ENCODE measurements around the gene FAM186B. TPM values are rescaled to one million over a fixed set of nuclear protein-coding genes. Genes with fewer than 3 reads are reported as not detected.

FAM186B gene
- total RNA-seq, 4 donors from 2014 or later: 0.35 to 1.0 TPM; not detected in 2

DNA sequence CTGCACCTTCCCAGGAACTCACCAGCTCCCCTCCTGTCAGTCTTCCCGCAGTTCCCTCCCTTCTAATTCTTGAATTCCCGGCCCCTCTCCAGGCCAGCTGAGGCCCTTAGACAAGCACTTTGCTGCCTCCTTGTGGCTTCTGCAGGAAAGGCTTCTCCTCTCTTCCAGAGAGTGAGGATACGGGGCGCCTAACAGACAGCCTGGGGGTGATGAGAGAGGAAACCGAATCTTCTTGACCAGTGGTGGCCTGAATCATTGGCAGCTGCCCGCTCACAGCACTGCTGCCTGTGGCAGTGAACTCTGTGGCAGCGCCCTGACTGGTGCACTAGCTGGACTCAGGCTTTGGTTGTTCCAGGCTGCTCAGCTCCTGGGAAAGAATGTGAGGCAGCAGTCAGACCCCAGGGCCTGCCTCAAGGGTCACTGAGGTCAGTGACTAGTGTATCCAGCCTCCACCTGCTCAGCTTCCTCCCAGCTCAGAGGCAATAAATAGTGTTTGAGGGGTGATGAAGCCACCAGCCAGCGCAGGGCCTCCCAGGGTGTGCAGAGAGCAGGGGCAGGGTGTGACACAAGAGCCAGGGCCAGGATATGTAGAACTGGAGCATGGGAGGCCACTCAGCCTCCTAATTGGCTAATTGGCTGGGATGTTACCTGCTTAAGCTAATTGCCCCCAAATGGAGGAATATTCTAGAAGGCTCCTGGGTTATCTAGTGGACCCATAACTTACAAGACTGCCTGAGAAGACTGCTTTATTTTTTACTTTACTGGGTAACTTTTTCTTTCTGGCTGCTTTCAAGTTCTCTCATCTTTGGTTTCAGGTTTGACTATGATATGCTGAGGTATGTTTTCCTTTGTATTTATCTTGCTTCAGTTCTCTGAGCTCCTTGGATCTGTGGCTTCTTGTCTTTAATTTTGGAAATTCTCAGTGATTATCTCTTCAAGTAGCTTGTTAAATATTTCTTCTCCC lies 24.6 kb downstream of the FAM186B start:
- H3K27me3 ChIP-seq: no peaks in the 10 kb centered on the region
- H3K4me3 ChIP-seq: no peak overlapping the region
- peaks cover 0 to 5% (median 0%) of the 10 kb centered on the region in 4 donors for H3K4me1 ChIP-seq
- DNase-seq: peak; percentile 56 to 88 (median 57)
- H3K27ac ChIP-seq: no peak overlapping the region
- no peaks in the 10 kb centered on the region for H3K9me3 ChIP-seq
- TF ChIP-seq POLR2A (IDR thresholded peaks at IDR 0.05): no peak
- TF ChIP-seq, protein P1, sequence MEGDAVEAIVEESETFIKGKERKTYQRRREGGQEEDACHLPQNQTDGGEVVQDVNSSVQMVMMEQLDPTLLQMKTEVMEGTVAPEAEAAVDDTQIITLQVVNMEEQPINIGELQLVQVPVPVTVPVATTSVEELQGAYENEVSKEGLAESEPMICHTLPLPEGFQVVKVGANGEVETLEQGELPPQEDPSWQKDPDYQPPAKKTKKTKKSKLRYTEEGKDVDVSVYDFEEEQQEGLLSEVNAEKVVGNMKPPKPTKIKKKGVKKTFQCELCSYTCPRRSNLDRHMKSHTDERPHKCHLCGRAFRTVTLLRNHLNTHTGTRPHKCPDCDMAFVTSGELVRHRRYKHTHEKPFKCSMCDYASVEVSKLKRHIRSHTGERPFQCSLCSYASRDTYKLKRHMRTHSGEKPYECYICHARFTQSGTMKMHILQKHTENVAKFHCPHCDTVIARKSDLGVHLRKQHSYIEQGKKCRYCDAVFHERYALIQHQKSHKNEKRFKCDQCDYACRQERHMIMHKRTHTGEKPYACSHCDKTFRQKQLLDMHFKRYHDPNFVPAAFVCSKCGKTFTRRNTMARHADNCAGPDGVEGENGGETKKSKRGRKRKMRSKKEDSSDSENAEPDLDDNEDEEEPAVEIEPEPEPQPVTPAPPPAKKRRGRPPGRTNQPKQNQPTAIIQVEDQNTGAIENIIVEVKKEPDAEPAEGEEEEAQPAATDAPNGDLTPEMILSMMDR (IDR thresholded peaks at IDR 0.05): peak; percentile 27 to 73 (median 68)
- H3K36me3 ChIP-seq: no peaks in the 10 kb centered on the region

DNA sequence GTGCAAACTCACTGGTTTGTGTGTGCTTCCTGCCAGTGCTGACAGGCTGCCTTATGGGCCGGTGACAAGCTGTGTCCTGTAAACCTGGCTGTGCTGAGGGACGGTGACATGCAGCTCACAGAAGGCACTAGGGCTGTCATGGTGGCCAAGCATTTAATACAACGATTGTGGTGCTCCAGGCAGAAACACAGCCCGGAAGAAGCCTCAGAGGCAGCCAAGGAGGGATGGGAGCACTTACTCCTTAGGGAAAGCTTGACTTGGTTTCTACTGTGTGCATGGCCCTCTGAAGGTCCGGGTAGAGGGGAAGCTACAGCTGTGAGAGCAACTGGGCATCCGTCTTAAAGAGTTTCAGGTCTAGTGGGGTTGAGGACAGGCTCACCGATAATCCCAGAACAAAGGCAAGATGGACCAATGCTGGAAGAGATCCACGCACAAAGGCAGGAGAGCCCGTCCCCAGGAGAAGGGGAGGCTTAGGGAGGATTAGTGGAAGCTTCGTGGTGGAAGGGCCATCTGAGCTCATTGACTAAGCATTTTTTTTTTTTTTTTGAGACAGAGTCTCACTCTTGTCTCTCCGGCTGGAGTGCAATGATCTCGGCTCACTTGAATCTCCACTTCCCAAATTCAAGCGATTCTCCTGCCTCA lies 26.8 kb downstream of the FAM186B start:
- no peak for DNase-seq
- no peak overlapping the region for H3K27ac ChIP-seq
- TF ChIP-seq, protein P1 (IDR thresholded peaks at IDR 0.05): no peak
- TF ChIP-seq POLR2A (IDR thresholded peaks at IDR 0.05): no peak
- H3K9me3 ChIP-seq: no peaks in the 10 kb centered on the region
- no peak overlapping the region for H3K4me3 ChIP-seq
- peaks cover 0 to 5% (median 0%) of the 10 kb centered on the region in 4 donors for H3K4me1 ChIP-seq
- no peaks in the 10 kb centered on the region for H3K36me3 ChIP-seq
- H3K27me3 ChIP-seq: no peaks in the 10 kb centered on the region

DNA sequence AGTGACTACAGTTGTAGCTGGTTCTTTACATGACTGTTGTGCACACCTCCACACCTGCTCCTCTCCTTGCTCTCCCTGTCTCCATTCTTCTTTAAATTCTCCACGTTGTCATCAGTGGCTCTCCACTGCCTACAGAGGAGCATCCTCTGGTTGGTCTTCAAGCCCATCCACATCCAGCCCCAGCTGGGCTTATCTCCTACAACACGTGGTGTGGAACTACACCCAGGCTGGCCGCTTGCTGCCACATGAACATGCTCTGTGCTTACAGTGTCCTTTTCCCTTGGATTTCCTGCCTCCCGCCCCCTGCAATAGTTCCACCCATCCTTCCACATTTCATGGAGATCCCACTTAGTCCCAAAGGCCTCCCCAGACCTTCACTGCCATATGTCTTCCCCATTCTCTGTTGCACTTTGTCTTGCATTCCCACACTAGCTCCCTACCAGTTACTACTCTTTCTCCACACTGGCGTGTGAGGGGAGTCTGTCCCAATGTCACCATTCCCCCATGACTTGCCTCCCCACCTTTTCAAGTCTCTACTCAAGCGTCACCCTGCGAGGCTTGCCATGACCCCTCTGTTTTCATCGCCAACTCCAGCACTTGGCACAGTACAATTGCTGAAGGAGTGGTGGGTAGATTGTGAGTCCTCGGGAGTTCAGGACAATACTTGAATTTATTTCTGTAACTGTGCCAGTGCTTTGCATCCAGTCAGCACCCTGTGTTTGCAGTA lies 27.7 kb downstream of the FAM186B start:
- H3K27me3 ChIP-seq: no peaks in the 10 kb centered on the region
- no peak for DNase-seq
- H3K36me3 ChIP-seq: no peaks in the 10 kb centered on the region
- H3K4me1 ChIP-seq: peaks cover 0 to 3% (median 0%) of the 10 kb centered on the region in 4 donors
- H3K27ac ChIP-seq: no peak overlapping the region
- no peak for TF ChIP-seq POLR2A (IDR thresholded peaks at IDR 0.05)
- TF ChIP-seq, protein P1 (IDR thresholded peaks at IDR 0.05): no peak
- H3K9me3 ChIP-seq: no peaks in the 10 kb centered on the region
- no peak overlapping the region for H3K4me3 ChIP-seq

DNA sequence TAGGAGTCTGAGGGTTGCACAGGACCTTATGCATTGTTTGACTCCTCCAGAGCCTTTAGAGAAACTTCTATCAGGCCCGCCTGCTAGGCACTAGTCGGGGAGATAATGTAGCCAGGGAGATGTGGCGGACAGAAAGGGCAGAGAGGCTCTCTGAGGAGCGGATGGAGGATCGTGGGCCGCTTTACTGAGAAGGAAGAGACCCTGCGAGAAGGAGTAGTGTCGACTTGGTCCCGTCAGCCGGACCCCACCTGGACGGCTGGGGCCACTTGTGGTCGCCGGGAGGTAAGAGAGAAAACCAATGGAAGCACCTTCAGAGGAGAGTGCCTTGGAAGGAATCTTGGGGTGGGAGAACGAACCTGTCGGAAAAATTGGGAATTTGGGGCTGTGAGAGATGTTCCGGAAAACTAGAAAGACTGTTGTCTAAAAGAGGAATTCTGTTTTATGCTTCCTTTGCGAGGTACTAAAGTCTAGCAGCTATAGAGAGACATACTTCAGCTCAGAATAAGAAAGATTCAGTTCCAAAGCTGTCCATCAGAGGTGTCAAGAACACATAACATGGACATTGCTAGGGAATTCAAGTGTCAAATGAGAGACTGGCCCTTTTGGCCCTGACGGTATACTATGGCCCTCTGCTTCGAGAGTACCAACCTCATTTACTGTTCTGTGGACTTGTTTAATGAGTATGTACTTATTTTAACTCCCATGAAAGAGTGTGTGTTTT lies 36.8 kb downstream of the FAM186B start:
- H3K36me3 ChIP-seq: peaks cover 0 to 20% (median 0%) of the 10 kb centered on the region in 3 donors
- peak overlapping the region; percentile 86 to 93 (median 90) for H3K27ac ChIP-seq
- no peaks in the 10 kb centered on the region for H3K9me3 ChIP-seq
- peak overlapping the region; percentile 72 to 86 (median 78) for H3K4me3 ChIP-seq
- H3K27me3 ChIP-seq: no peaks in the 10 kb centered on the region
- no peak for DNase-seq
- no peak for TF ChIP-seq POLR2A (IDR thresholded peaks at IDR 0.05)
- TF ChIP-seq, protein P1 (IDR thresholded peaks at IDR 0.05): peak in 1 of 6 experiments; percentile 3
- H3K4me1 ChIP-seq: peaks cover 0 to 19% (median 4%) of the 10 kb centered on the region in 4 donors

Measured in Peyer's patch (tissue), 4 donors.